Caco-2 (cell line): ENCODE results near the gene PLXNA4. TPM values are rescaled to one million over a fixed set of nuclear protein-coding genes. Genes with fewer than 3 reads are reported as not detected.

Experiments
- BruUV-seq: library from RNA; stranded (reverse); fragments of 400-500 nt; replicated peaks from 2 replicates; lab custom pipeline; 2021; lab: Mats Ljungman, UMichigan
- CTCF ChIA-PET: fragments of 300-600 bp; sonication (Branson Sonifier 250); formaldehyde crosslinking; loops from one replicate; lab custom pipeline; 2022; ENCODE audit warnings: antibody characterized with exemption; lab: Charles Lee
- POLR2A ChIA-PET: fragments of 300-600 bp; sonication (Branson Sonifier 250); formaldehyde crosslinking; loops from one replicate; lab custom pipeline; 2022; ENCODE audit warnings: antibody characterized with exemption; lab: Charles Lee
- DNase-seq, 2 experiments: peaks; one replicate each; pipeline versions ENCODE4 v3.0.0 to v3.0.0-alpha.2; 2020 to 2022
- H3K27me3 ChIP-seq: replicated peaks from 2 replicates; pipeline ENCODE4 v1.6.0; 2011; ENCODE audit warnings: low read length; ENCODE audit not compliant: control insufficient read depth, insufficient read depth
- H3K36me3 ChIP-seq: 2 replicates; pipeline ENCODE4 v1.5.1; 2011; ENCODE audit warnings: low read length; ENCODE audit not compliant: control insufficient read depth, insufficient read depth
- H3K4me1 ChIP-seq: fragments of 250-450 bp; sonication (Bioruptor Pico); 2 replicates; pipeline ENCODE4 v1.5.1; 2020; ENCODE audit warnings: mild to moderate bottlenecking
- H3K4me3 ChIP-seq: 2 replicates; pipeline ENCODE4 v1.5.1; 2011; ENCODE audit warnings: low read depth, mild to moderate bottlenecking, control low read depth, low read length
- H3K9me3 ChIP-seq: fragments of 250-450 bp; sonication (Bioruptor Pico); 2 replicates; pipeline ENCODE4 v1.5.1; 2020; ENCODE audit warnings: mild to moderate bottlenecking, moderate library complexity
- H3K27ac Mint-ChIP-seq: one replicate; pipeline ENCODE4 v1.8.0; 2022; ENCODE audit warnings: mixed read lengths; ENCODE audit not compliant: unreplicated experiment
- H3K27me3 Mint-ChIP-seq: one replicate; pipeline ENCODE4 v1.8.0; 2022; ENCODE audit warnings: mixed read lengths; ENCODE audit not compliant: insufficient read depth, unreplicated experiment
- H3K36me3 Mint-ChIP-seq: one replicate; pipeline ENCODE4 v1.8.0; 2022; ENCODE audit warnings: mild to moderate bottlenecking, mixed read lengths; ENCODE audit not compliant: insufficient read depth, unreplicated experiment
- H3K4me1 Mint-ChIP-seq: one replicate; pipeline ENCODE4 v1.8.0; 2022; ENCODE audit warnings: low read depth, mixed read lengths; ENCODE audit not compliant: unreplicated experiment
- H3K4me3 Mint-ChIP-seq: one replicate; pipeline ENCODE4 v1.8.0; 2022; ENCODE audit warnings: mild to moderate bottlenecking, moderate library complexity, mixed read lengths; ENCODE audit not compliant: unreplicated experiment
- H3K9me3 Mint-ChIP-seq: one replicate; pipeline ENCODE4 v1.8.0; 2022; ENCODE audit warnings: mixed read lengths; ENCODE audit not compliant: unreplicated experiment
- CTCF ChIP-seq, 2 experiments: fragments of 200-600 bp in 1 of 2; IDR thresholded peaks; 1 replicate in 1 of 2; 2 replicates in 1 of 2; pipeline versions ENCODE4 v1.5.1 to v1.8.0; 2011 to 2022; ENCODE audit warnings: antibody characterized with exemption in 1 of 2, control low read depth in 1 of 2, inconsistent platforms in 1 of 2, low read depth in 1 of 2, low read length in 1 of 2, mild to moderate bottlenecking in 1 of 2, moderate library complexity in 1 of 2; ENCODE audit not compliant: insufficient read depth in 1 of 2, severe bottlenecking in 1 of 2, unreplicated experiment in 1 of 2
- intact Hi-C: fragments of 100-400 bp; cut with micrococcal nuclease; formaldehyde crosslinking; loops from one replicate; pipeline ENCODE4 v1.10.0; 2022; ENCODE audit not compliant: unreplicated experiment
- total RNA-seq: library from RNA; stranded (reverse); gene quantifications from 2 replicates; pipeline ENCODE4 v1.2.3, GENCODE V29; 2022

The PLXNA4 gene
- total RNA-seq, 1 experiment from 2014 or later = 0.43 TPM

- intact Hi-C loops = loop anchor here (2.0 kb wide), 1 partner anchor 60 kb away; no protein-coding TSS in a partner anchor
- no peaks in the 10 kb centered on the region for H3K9me3 ChIP-seq
- peaks cover 5% of the 10 kb centered on the region for H3K27me3 Mint-ChIP-seq
- peaks cover 2% of the 10 kb centered on the region for H3K27me3 ChIP-seq
- no peak for DNase-seq
- H3K4me3 Mint-ChIP-seq = no peak overlapping the region
- TF ChIP-seq CTCF (IDR thresholded peaks at IDR 0.05; ENCODE audit: insufficient read depth in 1 of 2, low read depth in 1 of 2, low read length in 1 of 2, severe bottlenecking in 1 of 2, unreplicated experiment in 1 of 2) = no peak
- no peaks in the 10 kb centered on the region for H3K9me3 Mint-ChIP-seq
- no peaks in the 10 kb centered on the region for H3K4me1 Mint-ChIP-seq
- no peak overlapping the region for H3K4me3 ChIP-seq
- BruUV-seq = no TSS peak
- no peaks in the 10 kb centered on the region for H3K36me3 Mint-ChIP-seq
- H3K36me3 ChIP-seq = no peaks in the 10 kb centered on the region
- ChIA-PET CTCF (no interaction called here), POLR2A (no interaction called here)
- no peak overlapping the region for H3K27ac Mint-ChIP-seq
- H3K4me1 ChIP-seq = no peaks in the 10 kb centered on the region
These were observed 147.1 kb downstream of the PLXNA4 start for GRCh38 chr7:132429181-132429580.

- no peak for TF ChIP-seq CTCF (IDR thresholded peaks at IDR 0.05; ENCODE audit: insufficient read depth in 1 of 2, low read depth in 1 of 2, low read length in 1 of 2, severe bottlenecking in 1 of 2, unreplicated experiment in 1 of 2)
- Histone ChIP-seq H3K9me3 (no peaks in the 10 kb centered on the region), H3K36me3 (no peaks in the 10 kb centered on the region), H3K27me3 (no peaks in the 10 kb centered on the region; the same call in 1 of the 2 replicates), H3K4me3 (no peak overlapping the region), H3K4me1 (no peaks in the 10 kb centered on the region)
- Mint-ChIP-seq H3K36me3 (no peaks in the 10 kb centered on the region), H3K27ac (no peak overlapping the region), H3K27me3 (peaks cover 3% of the 10 kb centered on the region), H3K4me1 (no peaks in the 10 kb centered on the region), H3K9me3 (no peaks in the 10 kb centered on the region), H3K4me3 (no peak overlapping the region)
- POLR2A ChIA-PET = no interaction called here
- intact Hi-C loops = loop anchor here (2.0 kb wide), 1 partner anchor 60 kb away; no protein-coding TSS in a partner anchor
- no peak for DNase-seq
- no TSS peak for BruUV-seq
- CTCF ChIA-PET = no interaction called here
These were observed 147.9 kb downstream of the PLXNA4 start for GRCh38 chr7:132428247-132428919.

GRCh38 chr7:132425942-132426341 lies 150.3 kb downstream of the PLXNA4 start:
- DNase-seq = no peak
- H3K4me3 Mint-ChIP-seq = no peak overlapping the region
- H3K36me3 ChIP-seq = no peaks in the 10 kb centered on the region
- intact Hi-C loops = no loop called here
- no peaks in the 10 kb centered on the region for H3K9me3 ChIP-seq
- H3K27me3 ChIP-seq = no peaks in the 10 kb centered on the region
- ChIA-PET CTCF (no interaction called here), POLR2A (no interaction called here)
- no TSS peak for BruUV-seq
- H3K4me3 ChIP-seq = no peak overlapping the region
- no peak overlapping the region for H3K27ac Mint-ChIP-seq
- H3K27me3 Mint-ChIP-seq = peaks cover 3% of the 10 kb centered on the region
- no peaks in the 10 kb centered on the region for H3K4me1 ChIP-seq
- no peaks in the 10 kb centered on the region for H3K4me1 Mint-ChIP-seq
- TF ChIP-seq CTCF (IDR thresholded peaks at IDR 0.05; ENCODE audit: insufficient read depth in 1 of 2, low read depth in 1 of 2, low read length in 1 of 2, severe bottlenecking in 1 of 2, unreplicated experiment in 1 of 2) = no peak
- no peaks in the 10 kb centered on the region for H3K36me3 Mint-ChIP-seq
- H3K9me3 Mint-ChIP-seq = peaks cover 8% of the 10 kb centered on the region
